Measurements from ENCODE around the gene PSD4. TPM values are rescaled to one million over a fixed set of nuclear protein-coding genes. Genes with fewer than 3 reads are reported as not detected.

Gene PSD4
- total and polyA plus RNA-seq, 2 experiments from 2014 or later = 15.1 to 26.5 TPM

GRCh38 chr2:113245276-113245711 lies 71.5 kb downstream of the PSD4 start:
- TF ChIP-seq EZH2 (IDR thresholded peaks at IDR 0.05; ENCODE audit: borderline replicate concordance) (no peak), CTCF (IDR thresholded peaks at IDR 0.05; ENCODE audit: poor library complexity) (no peak), EZH2phosphoT487 (IDR thresholded peaks at IDR 0.05; ENCODE audit: low read depth, severe bottlenecking, unreplicated experiment) (no peak)
- Histone ChIP-seq H3K4me2 (no peak overlapping the region), H2AFZ (no peak overlapping the region), H3K4me3 (no peak overlapping the region), H3K9me3 (ENCODE audit: low read depth) (no peaks in the 10 kb centered on the region), H3K9me2 (replicated peaks; ENCODE audit: insufficient read depth) (no peaks in the 10 kb centered on the region), H3K27ac (no peak overlapping the region), H3K4me1 (ENCODE audit: insufficient read depth) (peaks cover 9% of the 10 kb centered on the region), H3K79me2 (no peaks in the 10 kb centered on the region), H4K20me1 (ENCODE audit: insufficient read depth, poor library complexity, severe bottlenecking) (no peaks in the 10 kb centered on the region), H3K27me3 (no peaks in the 10 kb centered on the region), H3K36me3 (replicated peaks; ENCODE audit: insufficient read depth, low read depth) (no peaks in the 10 kb centered on the region)
- 86% methylated on average over 3 of the region's 3 CpGs for WGBS (ENCODE audit: low lambda C conversion rate, missing lambda C conversion rate)
- no peak for DNase-seq (ENCODE audit: low spot score)

- DNase-seq (ENCODE audit: low spot score) = no peak
- H3K9me2 ChIP-seq (replicated peaks; ENCODE audit: insufficient read depth) = no peaks in the 10 kb centered on the region
- no peak overlapping the region for H3K27ac ChIP-seq
- no peaks in the 10 kb centered on the region for H3K27me3 ChIP-seq
- H3K4me2 ChIP-seq = no peak overlapping the region
- H2AFZ ChIP-seq = no peak overlapping the region
- WGBS (ENCODE audit: low lambda C conversion rate, missing lambda C conversion rate) = 90% methylated on average over 14 of the region's 14 CpGs
- H3K36me3 ChIP-seq (replicated peaks; ENCODE audit: insufficient read depth, low read depth) = no peaks in the 10 kb centered on the region
- TF ChIP-seq EZH2phosphoT487 (IDR thresholded peaks at IDR 0.05; ENCODE audit: low read depth, severe bottlenecking, unreplicated experiment) (no peak), CTCF (IDR thresholded peaks at IDR 0.05; ENCODE audit: poor library complexity) (no peak), EZH2 (IDR thresholded peaks at IDR 0.05; ENCODE audit: borderline replicate concordance) (no peak)
- no peaks in the 10 kb centered on the region for H3K79me2 ChIP-seq
- no peaks in the 10 kb centered on the region for H3K9me3 ChIP-seq (ENCODE audit: low read depth)
- H4K20me1 ChIP-seq (ENCODE audit: insufficient read depth, poor library complexity, severe bottlenecking) = no peaks in the 10 kb centered on the region
- H3K4me1 ChIP-seq (ENCODE audit: insufficient read depth) = peaks cover under 1% of the 10 kb centered on the region
- H3K4me3 ChIP-seq = no peak overlapping the region
These were observed 72.8 kb downstream of the PSD4 start for GRCh38 chr2:113246606-113247005.

- no peak overlapping the region for H3K27ac ChIP-seq
- H3K4me1 ChIP-seq (ENCODE audit: insufficient read depth) = no peaks in the 10 kb centered on the region
- no peaks in the 10 kb centered on the region for H3K9me3 ChIP-seq (ENCODE audit: low read depth)
- peak; percentile 81 for DNase-seq (ENCODE audit: low spot score)
- H4K20me1 ChIP-seq (ENCODE audit: insufficient read depth, poor library complexity, severe bottlenecking) = no peaks in the 10 kb centered on the region
- peak overlapping the region; percentile 20 for H2AFZ ChIP-seq
- H3K36me3 ChIP-seq (replicated peaks; ENCODE audit: insufficient read depth, low read depth) = no peaks in the 10 kb centered on the region
- no peak overlapping the region for H3K4me2 ChIP-seq
- H3K27me3 ChIP-seq = peaks cover 3% of the 10 kb centered on the region
- H3K9me2 ChIP-seq (replicated peaks; ENCODE audit: insufficient read depth) = no peaks in the 10 kb centered on the region
- no peaks in the 10 kb centered on the region for H3K79me2 ChIP-seq
- TF ChIP-seq EZH2 (IDR thresholded peaks at IDR 0.05; ENCODE audit: borderline replicate concordance) (no peak), CTCF (IDR thresholded peaks at IDR 0.05; ENCODE audit: poor library complexity) (peak; percentile 86)
- H3K4me3 ChIP-seq = no peak overlapping the region
- 61% methylated on average over 10 of the region's 10 CpGs for WGBS (ENCODE audit: low lambda C conversion rate, missing lambda C conversion rate)
These were observed 75.4 kb downstream of the PSD4 start for GRCh38 chr2:113248997-113249770.
